Hepatic stellate cell (primary cell): ENCODE measurements around the gene VPS36.
"Not testable (repeated sequence)": the region's sequence is repeated elsewhere in the genome, so short reads cannot be mapped to it uniquely, and the experiment has no call there.

Experiments
- DNase-seq: peaks from one replicate; pipeline ENCODE4 v3.0.0; 2011; ENCODE audit warnings: low spot score

The VPS36 gene

GRCh38 chr13:52377898-52378297 is 72.5 kb downstream of the VPS36 start:
- no peak for DNase-seq

GRCh38 chr13:52374873-52375411 is 75.5 kb downstream of the VPS36 start:
- no peak for DNase-seq

GRCh38 chr13:52374389-52374788 is 76.0 kb downstream of the VPS36 start:
- DNase-seq, result no peak

- not testable (repeated sequence) for DNase-seq
Measured at GRCh38 chr13:52373277-52373676, 77.2 kb downstream of the VPS36 start.

- peak; percentile 51 for DNase-seq
Measured at GRCh38 chr13:52371736-52372247, 78.6 kb downstream of the VPS36 start.

GRCh38 chr13:52366291-52366690 is 84.1 kb downstream of the VPS36 start:
- no peak for DNase-seq
